ENCODE results near the gene MYO5B.

- no peak for TF ChIP-seq POLR2A (IDR thresholded peaks at IDR 0.05)
- TF ChIP-seq, protein P1, sequence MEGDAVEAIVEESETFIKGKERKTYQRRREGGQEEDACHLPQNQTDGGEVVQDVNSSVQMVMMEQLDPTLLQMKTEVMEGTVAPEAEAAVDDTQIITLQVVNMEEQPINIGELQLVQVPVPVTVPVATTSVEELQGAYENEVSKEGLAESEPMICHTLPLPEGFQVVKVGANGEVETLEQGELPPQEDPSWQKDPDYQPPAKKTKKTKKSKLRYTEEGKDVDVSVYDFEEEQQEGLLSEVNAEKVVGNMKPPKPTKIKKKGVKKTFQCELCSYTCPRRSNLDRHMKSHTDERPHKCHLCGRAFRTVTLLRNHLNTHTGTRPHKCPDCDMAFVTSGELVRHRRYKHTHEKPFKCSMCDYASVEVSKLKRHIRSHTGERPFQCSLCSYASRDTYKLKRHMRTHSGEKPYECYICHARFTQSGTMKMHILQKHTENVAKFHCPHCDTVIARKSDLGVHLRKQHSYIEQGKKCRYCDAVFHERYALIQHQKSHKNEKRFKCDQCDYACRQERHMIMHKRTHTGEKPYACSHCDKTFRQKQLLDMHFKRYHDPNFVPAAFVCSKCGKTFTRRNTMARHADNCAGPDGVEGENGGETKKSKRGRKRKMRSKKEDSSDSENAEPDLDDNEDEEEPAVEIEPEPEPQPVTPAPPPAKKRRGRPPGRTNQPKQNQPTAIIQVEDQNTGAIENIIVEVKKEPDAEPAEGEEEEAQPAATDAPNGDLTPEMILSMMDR (IDR thresholded peaks at IDR 0.05) = no peak
Observed at GRCh38 chr18:49910019-49910418, 284.9 kb downstream of the MYO5B start.

Measured in esophagus squamous epithelium (tissue), 4 donors.